ENCODE data around the gene RB1.

The RB1 gene

GRCh38 chr13:48500652-48501197 lies 197.2 kb downstream of the RB1 start:
- DNase-seq = no peak

GRCh38 chr13:48501705-48502104 lies 198.2 kb downstream of the RB1 start:
- no peak for DNase-seq

GRCh38 chr13:48502601-48503319 lies 199.2 kb downstream of the RB1 start:
- no peak for DNase-seq

- DNase-seq = no peak
Observed at GRCh38 chr13:48504606-48505005, 201.1 kb downstream of the RB1 start.

- DNase-seq = no peak
Observed at GRCh38 chr13:48505012-48505411, 201.5 kb downstream of the RB1 start.

- DNase-seq = no peak
Observed at GRCh38 chr13:48505597-48506091, 202.1 kb downstream of the RB1 start.

GRCh38 chr13:48506092-48506701 lies 202.6 kb downstream of the RB1 start:
- DNase-seq = no peak

GRCh38 chr13:48507021-48507420 lies 203.5 kb downstream of the RB1 start:
- DNase-seq = no peak

- no peak for DNase-seq
Observed at GRCh38 chr13:48508011-48508410, 204.5 kb downstream of the RB1 start.

GRCh38 chr13:48510698-48511097 lies 207.1 kb downstream of the RB1 start:
- DNase-seq = no peak

GRCh38 chr13:48511621-48512230 lies 208.2 kb downstream of the RB1 start:
- no peak for DNase-seq

GRCh38 chr13:48514793-48515192 lies 211.2 kb downstream of the RB1 start:
- DNase-seq = no peak

GRCh38 chr13:48515732-48516131 lies 212.2 kb downstream of the RB1 start:
- DNase-seq = no peak

GRCh38 chr13:48518083-48518482 lies 214.5 kb downstream of the RB1 start:
- DNase-seq = no peak

GRCh38 chr13:48526286-48526685 lies 222.7 kb downstream of the RB1 start:
- no peak for DNase-seq

- DNase-seq = no peak
Observed at GRCh38 chr13:48527955-48528354, 224.4 kb downstream of the RB1 start.

- no peak for DNase-seq
Observed at GRCh38 chr13:48528720-48529119, 225.2 kb downstream of the RB1 start.

- DNase-seq = no peak
Observed at GRCh38 chr13:48530833-48531232, 227.3 kb downstream of the RB1 start.

All from activated T-cell treated with anti-CD3 and anti-CD28 coated beads for 4 hours (primary cell).